Left lung (tissue), 10 donors: Measurements from ENCODE around the gene CXXC5. TPM values are rescaled to one million over a fixed set of nuclear protein-coding genes. Genes with fewer than 3 reads are reported as not detected.

Experiments used
- ATAC-seq: fragments of 200-7000 bp; cut with Tn5 transposase; one replicate; pipeline ENCODE4 v1.9.1; 2020; ENCODE audit warnings: moderate library complexity
- DNase-seq, 4 donors: peaks; one replicate each; pipeline ENCODE4 v3.0.0-alpha.2; 2013 to 2020
- H3K27ac ChIP-seq, 2 donors: fragments of 200-600 bp; sonication (generic) in 1 of 2; one replicate each; pipeline versions ENCODE4 v1.5.0 to v1.8.0; 2020 to 2021
- H3K27me3 ChIP-seq, 2 donors: fragments of 200-600 bp; sonication (generic) in 1 of 2; one replicate each; pipeline versions ENCODE4 v1.5.0 to v1.8.0; 2020 to 2021
- H3K36me3 ChIP-seq, 2 donors: fragments of 200-600 bp; sonication (generic) in 1 of 2; one replicate each; pipeline versions ENCODE4 v1.5.0 to v1.8.0; 2020 to 2021
- H3K4me1 ChIP-seq, 2 donors: fragments of 200-600 bp; one replicate each; pipeline ENCODE4 v1.8.0; 2021
- H3K4me3 ChIP-seq, 2 donors: fragments of 200-600 bp; sonication (generic) in 1 of 2; one replicate each; pipeline versions ENCODE4 v1.5.0 to v1.8.0; 2020 to 2021; ENCODE audit warnings: mild to moderate bottlenecking in 1 of 2
- H3K9me3 ChIP-seq, 2 donors: fragments of 200-600 bp; sonication (generic) in 1 of 2; one replicate each; pipeline versions ENCODE4 v1.5.0 to v1.8.0; 2020 to 2021
- intact Hi-C, 2 donors: fragments of 100-400 bp; cut with DNase I; formaldehyde crosslinking; loops; one replicate each; pipeline versions ENCODE4 v1.11.2 to v1.14.2; 2022
- polyA plus RNA-seq, 6 donors: library from polyadenylated mRNA; unstranded; fragments of 120-200 nt; gene quantifications; one replicate each; pipeline ENCODE4 v1.2.1, GENCODE V29; 2013; ENCODE audit not compliant: insufficient read length in 6 of 6
- total RNA-seq, 2 donors: library from RNA; stranded (reverse); fragmentation: NEBNext Ultra II Directional; extraction: Animal tissue kit (Norgen Biotek cat#: 25700); gene quantifications; one replicate each; pipeline ENCODE4 v1.2.1, GENCODE V29; 2021
- TF ChIP-seq, protein P1 (sequence below), 2 donors: fragments of 200-600 bp; sonication (generic) in 1 of 2; IDR thresholded peaks; one replicate each; pipeline versions ENCODE4 v1.5.0 to v1.8.0; 2021; ENCODE audit warnings: antibody characterized with exemption in 2 of 2
- donor health status: DM: no; HTN: yes; CAD: no.
- donor health status: DM: no; HTN: no; CAD: no.

The CXXC5 gene
- total and polyA plus RNA-seq, 8 donors, result 24.5 to 53.5 (median 40.9) TPM

DNA sequence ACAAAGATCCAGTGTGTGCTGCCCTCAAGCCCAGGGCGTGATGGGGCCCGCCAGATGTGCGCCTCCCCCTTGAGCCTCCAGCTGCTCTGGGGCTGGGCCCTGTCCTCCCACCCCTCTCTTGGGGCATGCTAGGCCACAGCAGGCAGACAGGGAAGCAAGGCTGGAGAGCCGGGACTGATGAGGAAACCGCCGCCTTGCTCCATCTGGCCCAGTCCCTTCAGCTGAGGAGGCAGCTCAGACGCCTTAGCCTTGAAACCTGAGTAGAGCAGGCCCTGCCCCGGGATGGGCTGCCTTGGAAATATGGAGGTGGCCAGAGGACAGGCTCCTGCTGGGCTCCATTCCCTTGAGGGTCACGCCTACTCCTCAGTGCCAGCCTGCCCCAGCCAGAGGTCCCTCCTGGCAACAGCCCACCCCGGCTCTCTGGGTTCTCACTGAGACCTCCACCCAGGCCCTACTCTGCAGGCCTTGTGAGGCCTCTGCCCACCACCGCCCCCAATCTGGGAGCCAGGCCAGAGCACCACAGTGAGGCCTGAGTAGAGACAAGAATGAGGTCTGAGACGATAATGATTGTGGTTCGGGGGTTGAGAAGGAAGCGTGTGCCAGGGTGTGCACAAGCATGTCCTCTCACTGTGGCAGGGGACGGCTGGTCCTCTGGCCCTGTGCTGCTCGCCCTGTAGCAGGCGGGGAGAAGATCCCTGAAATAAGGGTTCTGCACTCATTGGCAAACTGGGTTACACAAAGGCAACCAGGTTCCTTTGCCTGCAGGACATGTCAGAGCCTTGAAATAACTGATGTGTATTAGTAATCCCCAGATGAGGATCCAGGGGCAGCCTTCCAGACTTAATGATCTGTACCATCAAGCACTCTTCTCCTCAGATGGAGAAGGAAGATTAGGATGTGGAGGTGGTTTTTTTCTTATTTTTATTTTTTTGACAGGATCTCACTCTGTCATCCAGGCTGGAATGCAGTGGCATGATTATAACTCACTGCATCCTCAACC is 30.9 kb downstream of the CXXC5 start:
- DNase-seq (no peak), ATAC-seq (peak; percentile 19)
- no peaks in the 10 kb centered on the region for H3K4me1 ChIP-seq
- no peaks in the 10 kb centered on the region for H3K9me3 ChIP-seq
- no peaks in the 10 kb centered on the region for H3K27me3 ChIP-seq
- no peak overlapping the region for H3K27ac ChIP-seq
- H3K4me3 ChIP-seq, result no peak overlapping the region
- TF ChIP-seq, protein P1, sequence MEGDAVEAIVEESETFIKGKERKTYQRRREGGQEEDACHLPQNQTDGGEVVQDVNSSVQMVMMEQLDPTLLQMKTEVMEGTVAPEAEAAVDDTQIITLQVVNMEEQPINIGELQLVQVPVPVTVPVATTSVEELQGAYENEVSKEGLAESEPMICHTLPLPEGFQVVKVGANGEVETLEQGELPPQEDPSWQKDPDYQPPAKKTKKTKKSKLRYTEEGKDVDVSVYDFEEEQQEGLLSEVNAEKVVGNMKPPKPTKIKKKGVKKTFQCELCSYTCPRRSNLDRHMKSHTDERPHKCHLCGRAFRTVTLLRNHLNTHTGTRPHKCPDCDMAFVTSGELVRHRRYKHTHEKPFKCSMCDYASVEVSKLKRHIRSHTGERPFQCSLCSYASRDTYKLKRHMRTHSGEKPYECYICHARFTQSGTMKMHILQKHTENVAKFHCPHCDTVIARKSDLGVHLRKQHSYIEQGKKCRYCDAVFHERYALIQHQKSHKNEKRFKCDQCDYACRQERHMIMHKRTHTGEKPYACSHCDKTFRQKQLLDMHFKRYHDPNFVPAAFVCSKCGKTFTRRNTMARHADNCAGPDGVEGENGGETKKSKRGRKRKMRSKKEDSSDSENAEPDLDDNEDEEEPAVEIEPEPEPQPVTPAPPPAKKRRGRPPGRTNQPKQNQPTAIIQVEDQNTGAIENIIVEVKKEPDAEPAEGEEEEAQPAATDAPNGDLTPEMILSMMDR (IDR thresholded peaks at IDR 0.05), result no peak
- peaks cover 0 to 32% of the 10 kb centered on the region in 2 donors for H3K36me3 ChIP-seq
- intact Hi-C loops, result no loop called here

DNA sequence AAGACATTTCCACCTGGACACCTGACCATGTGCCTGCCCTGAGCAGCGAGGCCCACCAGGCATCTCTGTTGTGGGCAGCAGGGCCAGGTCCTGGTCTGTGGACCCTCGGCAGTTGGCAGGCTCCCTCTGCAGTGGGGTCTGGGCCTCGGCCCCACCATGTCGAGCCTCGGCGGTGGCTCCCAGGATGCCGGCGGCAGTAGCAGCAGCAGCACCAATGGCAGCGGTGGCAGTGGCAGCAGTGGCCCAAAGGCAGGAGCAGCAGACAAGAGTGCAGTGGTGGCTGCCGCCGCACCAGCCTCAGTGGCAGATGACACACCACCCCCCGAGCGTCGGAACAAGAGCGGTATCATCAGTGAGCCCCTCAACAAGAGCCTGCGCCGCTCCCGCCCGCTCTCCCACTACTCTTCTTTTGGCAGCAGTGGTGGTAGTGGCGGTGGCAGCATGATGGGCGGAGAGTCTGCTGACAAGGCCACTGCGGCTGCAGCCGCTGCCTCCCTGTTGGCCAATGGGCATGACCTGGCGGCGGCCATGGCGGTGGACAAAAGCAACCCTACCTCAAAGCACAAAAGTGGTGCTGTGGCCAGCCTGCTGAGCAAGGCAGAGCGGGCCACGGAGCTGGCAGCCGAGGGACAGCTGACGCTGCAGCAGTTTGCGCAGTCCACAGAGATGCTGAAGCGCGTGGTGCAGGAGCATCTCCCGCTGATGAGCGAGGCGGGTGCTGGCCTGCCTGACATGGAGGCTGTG is 32.4 kb downstream of the CXXC5 start:
- H3K36me3 ChIP-seq, result peaks cover 0 to 33% of the 10 kb centered on the region in 2 donors
- H3K9me3 ChIP-seq, result no peaks in the 10 kb centered on the region
- H3K27me3 ChIP-seq, result no peaks in the 10 kb centered on the region
- intact Hi-C loops, result no loop called here
- no peak overlapping the region for H3K4me3 ChIP-seq
- DNase-seq (no peak), ATAC-seq (no peak)
- TF ChIP-seq, protein P1 (IDR thresholded peaks at IDR 0.05), result no peak
- no peak overlapping the region for H3K27ac ChIP-seq
- H3K4me1 ChIP-seq, result no peaks in the 10 kb centered on the region

GRCh38 chr5:139681112-139681458 is 32.9 kb downstream of the CXXC5 start:
- Histone ChIP-seq H3K27me3 (no peaks in the 10 kb centered on the region), H3K4me3 (no peak overlapping the region), H3K36me3 (peaks cover 0 to 33% of the 10 kb centered on the region in 2 donors), H3K27ac (no peak overlapping the region), H3K4me1 (no peaks in the 10 kb centered on the region), H3K9me3 (no peaks in the 10 kb centered on the region)
- DNase-seq (no peak), ATAC-seq (no peak)
- TF ChIP-seq, protein P1 (IDR thresholded peaks at IDR 0.05), result no peak
- intact Hi-C loops, result no loop called here

GRCh38 chr5:139681466-139681865 is 33.3 kb downstream of the CXXC5 start:
- no peak for ATAC-seq
- H3K4me1 ChIP-seq, result no peaks in the 10 kb centered on the region
- no peak overlapping the region for H3K4me3 ChIP-seq
- no peaks in the 10 kb centered on the region for H3K27me3 ChIP-seq
- no peaks in the 10 kb centered on the region for H3K9me3 ChIP-seq
- H3K36me3 ChIP-seq, result peaks cover 0 to 33% of the 10 kb centered on the region in 2 donors
- DNase-seq, result no peak
- TF ChIP-seq, protein P1 (IDR thresholded peaks at IDR 0.05), result no peak
- intact Hi-C loops, result no loop called here
- H3K27ac ChIP-seq, result no peak overlapping the region
